Lower leg skin (tissue), 3 donors: ENCODE measurements around the gene NF1.

Source experiments
- POLR2A ChIP-seq, 2 donors: fragments of 450-650 bp; IDR thresholded peaks; one replicate each; pipeline ENCODE4 v1.6.1; 2016 to 2017; ENCODE audit warnings: antibody characterized with exemption in 2 of 2, mild to moderate bottlenecking in 1 of 2, moderate library complexity in 1 of 2
- TF ChIP-seq, protein P1 (sequence below), 3 donors: fragments of 450-650 bp; IDR thresholded peaks; one replicate each; pipeline ENCODE4 v1.5.1; 2016; ENCODE audit warnings: antibody characterized with exemption in 3 of 3, mild to moderate bottlenecking in 3 of 3, moderate library complexity in 2 of 3

DNA sequence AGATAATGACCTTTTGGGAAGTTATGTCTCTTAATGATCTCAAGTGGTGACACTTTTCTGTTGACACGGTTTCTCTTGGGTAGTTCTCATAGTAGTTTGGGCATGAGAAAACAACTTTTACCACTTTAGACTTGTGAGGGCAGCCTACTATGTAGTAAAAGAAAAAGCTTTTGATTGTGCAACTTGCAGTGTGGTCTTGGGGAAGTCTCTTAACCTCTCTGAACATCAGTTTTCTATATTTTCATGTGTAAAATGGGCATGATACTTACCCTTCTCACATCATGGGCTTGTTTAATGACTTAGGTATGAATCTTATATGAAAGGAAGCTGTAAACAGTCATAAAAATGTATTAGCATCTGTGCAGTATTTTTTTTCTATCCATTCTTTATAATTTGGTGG, 11.2 kb downstream of the NF1 start:
- TF ChIP-seq, protein P1, sequence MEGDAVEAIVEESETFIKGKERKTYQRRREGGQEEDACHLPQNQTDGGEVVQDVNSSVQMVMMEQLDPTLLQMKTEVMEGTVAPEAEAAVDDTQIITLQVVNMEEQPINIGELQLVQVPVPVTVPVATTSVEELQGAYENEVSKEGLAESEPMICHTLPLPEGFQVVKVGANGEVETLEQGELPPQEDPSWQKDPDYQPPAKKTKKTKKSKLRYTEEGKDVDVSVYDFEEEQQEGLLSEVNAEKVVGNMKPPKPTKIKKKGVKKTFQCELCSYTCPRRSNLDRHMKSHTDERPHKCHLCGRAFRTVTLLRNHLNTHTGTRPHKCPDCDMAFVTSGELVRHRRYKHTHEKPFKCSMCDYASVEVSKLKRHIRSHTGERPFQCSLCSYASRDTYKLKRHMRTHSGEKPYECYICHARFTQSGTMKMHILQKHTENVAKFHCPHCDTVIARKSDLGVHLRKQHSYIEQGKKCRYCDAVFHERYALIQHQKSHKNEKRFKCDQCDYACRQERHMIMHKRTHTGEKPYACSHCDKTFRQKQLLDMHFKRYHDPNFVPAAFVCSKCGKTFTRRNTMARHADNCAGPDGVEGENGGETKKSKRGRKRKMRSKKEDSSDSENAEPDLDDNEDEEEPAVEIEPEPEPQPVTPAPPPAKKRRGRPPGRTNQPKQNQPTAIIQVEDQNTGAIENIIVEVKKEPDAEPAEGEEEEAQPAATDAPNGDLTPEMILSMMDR (IDR thresholded peaks at IDR 0.05): no peak
- no peak for TF ChIP-seq POLR2A (IDR thresholded peaks at IDR 0.05)
